Common myeloid progenitor, CD34-positive (primary cell): ENCODE data around the gene ZNF692.
"Not testable (repeated sequence)": the region's sequence is repeated elsewhere in the genome, so short reads cannot be mapped to it uniquely, and the experiment has no call there.

ENCODE experiments used
- CTCF ChIA-PET: fragments of 350-600 bp; sonication (Branson Sonifier 250); formaldehyde crosslinking; loops from one replicate; lab custom pipeline; 2021; ENCODE audit warnings: antibody characterized with exemption; lab: Charles Lee
- POLR2A ChIA-PET: fragments of 350-600 bp; sonication (Branson Sonifier 250); formaldehyde crosslinking; loops from one replicate; lab custom pipeline; 2021; ENCODE audit warnings: antibody characterized with exemption; lab: Charles Lee
- DNase-seq, 3 donors: peaks; one replicate each; pipeline versions ENCODE4 v3.0.0 to v3.0.0-alpha.2; 2013
- H3K27ac ChIP-seq, 2 experiments: 1 replicate in 1 of 2; 2 replicates in 1 of 2; pipeline ENCODE4 v1.7.0; 2013; ENCODE audit warnings: inconsistent platforms in 2 of 2, low read length in 2 of 2, mild to moderate bottlenecking in 2 of 2, low read depth in 1 of 2, moderate library complexity in 1 of 2; ENCODE audit not compliant: severe bottlenecking in 2 of 2, insufficient read depth in 1 of 2, poor library complexity in 1 of 2
- H3K27me3 ChIP-seq, 5 experiments: replicated peaks in 2 of 5; 1 replicate in 3 of 5; 2 replicates in 2 of 5; pipeline versions ENCODE4 v1.6.1 to v1.7.0; 2013; ENCODE audit warnings: low read length in 4 of 5, mild to moderate bottlenecking in 2 of 5, moderate library complexity in 2 of 5, inconsistent platforms in 1 of 5; ENCODE audit not compliant: insufficient read depth in 5 of 5, control insufficient read depth in 4 of 5
- H3K36me3 ChIP-seq, 4 experiments: 1 replicate in 2 of 4; 2 replicates in 2 of 4; pipeline versions ENCODE4 v1.6.1 to v1.7.0; 2013; ENCODE audit warnings: low read length in 3 of 4, control low read depth in 1 of 4, mild to moderate bottlenecking in 1 of 4; ENCODE audit not compliant: control insufficient read depth in 4 of 4, insufficient read depth in 4 of 4
- H3K4me1 ChIP-seq, 4 experiments: 1 replicate in 3 of 4; 2 replicates in 1 of 4; pipeline versions ENCODE4 v1.6.1 to v1.7.1; 2013; ENCODE audit warnings: low read length in 3 of 4, mild to moderate bottlenecking in 3 of 4, control low read depth in 1 of 4, inconsistent platforms in 1 of 4, moderate library complexity in 1 of 4; ENCODE audit not compliant: control insufficient read depth in 4 of 4, insufficient read depth in 4 of 4; ENCODE audit errors: control extremely low read depth in 1 of 4
- H3K4me3 ChIP-seq, 7 experiments: 1 replicate in 4 of 7; 2 replicates in 3 of 7; pipeline versions ENCODE4 v1.5.1 to v1.7.0; 2013; ENCODE audit warnings: mild to moderate bottlenecking in 7 of 7, low read length in 6 of 7, moderate library complexity in 6 of 7, inconsistent platforms in 2 of 7, low read depth in 2 of 7, control low read depth in 1 of 7; ENCODE audit not compliant: insufficient read depth in 4 of 7, control insufficient read depth in 1 of 7; ENCODE audit errors: extremely low read depth in 1 of 7
- H3K9me3 ChIP-seq, 5 experiments: 1 replicate in 4 of 5; 2 replicates in 1 of 5; pipeline versions ENCODE4 v1.6.1 to v1.7.1; 2013; ENCODE audit warnings: low read length in 4 of 5, mild to moderate bottlenecking in 2 of 5, inconsistent platforms in 1 of 5, low read depth in 1 of 5, moderate library complexity in 1 of 5; ENCODE audit not compliant: control insufficient read depth in 4 of 5, insufficient read depth in 2 of 5; ENCODE audit errors: control extremely low read depth in 1 of 5
- WGBS: methylation state at CpG from one replicate; pipeline ENCODE4 v1.1.5; 2013; ENCODE audit not compliant: insufficient coverage; 5-methylcytosine and 5-hydroxymethylcytosine counted together

ZNF692 gene

GRCh38 chr1:248805876-248806275 is 53.0 kb downstream of the ZNF692 start:
- DNase-seq, result peak in 2 of 3 donors; percentile 84 to 88
- H3K9me3 ChIP-seq, result peaks cover 0 to 5% (median 0%) of the 10 kb centered on the region in 5 experiments
- CTCF ChIA-PET, result interaction anchor here (0.5 to 11.5 kb wide), 15 partner anchors 10 to 869 kb away, joined by 3 to 186 read pairs (median 6); partner anchors contain the start of gene OR14I1
- H3K27ac ChIP-seq, result no peak overlapping the region
- 100% methylated on average over 1 of the region's 1 CpG for WGBS
- H3K27me3 ChIP-seq, result no peaks in the 10 kb centered on the region
- H3K4me1 ChIP-seq, result peaks cover 19 to 44% (median 39%) of the 10 kb centered on the region in 4 experiments
- peak overlapping the region in 2 of 7 experiments; percentile 59 to 64 for H3K4me3 ChIP-seq
- POLR2A ChIA-PET, result interaction anchor here (1.1 kb wide), 1 partner anchor 98 kb away, joined by 3 read pairs; no protein-coding TSS in a partner anchor
- peaks cover 0 to 5% (median 0%) of the 10 kb centered on the region in 4 experiments for H3K36me3 ChIP-seq

GRCh38 chr1:248804771-248805681 is 53.9 kb downstream of the ZNF692 start:
- ChIA-PET CTCF (interaction anchor here (0.6 to 11.5 kb wide), 13 partner anchors 11 to 869 kb away, joined by 3 to 186 read pairs (median 6); partner anchors contain the start of gene OR14I1), POLR2A (interaction anchor here (1.4 kb wide), 1 partner anchor 21 kb away, joined by 3 read pairs; the partner anchor contains the start of gene SH3BP5L)
- WGBS, result 4% methylated on average over 10 of the region's 10 CpGs
- no peaks in the 10 kb centered on the region for H3K27me3 ChIP-seq
- H3K27ac ChIP-seq, result peak overlapping the region in 1 of 2 experiments; percentile 20
- H3K4me3 ChIP-seq, result peak overlapping the region in 5 of 7 experiments; percentile 19 to 64 (median 47)
- H3K9me3 ChIP-seq, result peaks cover 0 to 5% (median 0%) of the 10 kb centered on the region in 5 experiments
- H3K36me3 ChIP-seq, result no peaks in the 10 kb centered on the region
- peaks cover 19 to 40% (median 36%) of the 10 kb centered on the region in 4 experiments for H3K4me1 ChIP-seq
- DNase-seq, result peak; percentile 80 to 96 (median 94)

- POLR2A ChIA-PET, H3K36me3 ChIP-seq, H3K4me3 ChIP-seq, H3K27ac ChIP-seq, DNase-seq, H3K9me3 ChIP-seq, H3K27me3 ChIP-seq: not testable (repeated sequence)
- peaks cover 19 to 40% (median 36%) of the 10 kb centered on the region in 4 experiments for H3K4me1 ChIP-seq
- CTCF ChIA-PET, result interaction anchor here (4.7 to 11.5 kb wide), 3 partner anchors 18 to 182 kb away, joined by 53 to 186 read pairs (median 58); partner anchors contain the start of gene OR14I1
- 95% methylated on average over 15 of the region's 15 CpGs for WGBS
Measured at GRCh38 chr1:248803501-248803900, 55.4 kb downstream of the ZNF692 start.

- ChIA-PET CTCF (no interaction called here), POLR2A (no interaction called here)
- H3K4me1 ChIP-seq, result peaks cover 19 to 39% (median 34%) of the 10 kb centered on the region in 4 experiments
- no peak overlapping the region for H3K27ac ChIP-seq
- no peak for DNase-seq
- no peaks in the 10 kb centered on the region for H3K27me3 ChIP-seq
- no peak overlapping the region for H3K4me3 ChIP-seq
- peaks cover 0 to 5% (median 0%) of the 10 kb centered on the region in 5 experiments for H3K9me3 ChIP-seq
- H3K36me3 ChIP-seq, result no peaks in the 10 kb centered on the region
- WGBS, result 95% methylated on average over 6 of the region's 6 CpGs
Measured at GRCh38 chr1:248802454-248802853, 56.4 kb downstream of the ZNF692 start.

GRCh38 chr1:248800459-248800858 is 58.4 kb downstream of the ZNF692 start:
- no peak overlapping the region for H3K27ac ChIP-seq
- H3K4me1 ChIP-seq, result peaks cover 6 to 20% (median 16%) of the 10 kb centered on the region in 4 experiments
- H3K36me3 ChIP-seq, result no peaks in the 10 kb centered on the region
- ChIA-PET CTCF (interaction anchor here (1.0 kb wide), 1 partner anchor 20 kb away, joined by 3 read pairs; no protein-coding TSS in a partner anchor), POLR2A (no interaction called here)
- no peaks in the 10 kb centered on the region for H3K27me3 ChIP-seq
- H3K4me3 ChIP-seq, result no peak overlapping the region
- no CpG with 5 or more reads among the region's 3 CpGs for WGBS
- no peak for DNase-seq
- peaks cover 0 to 8% (median 0%) of the 10 kb centered on the region in 5 experiments for H3K9me3 ChIP-seq
